DOHH2 (cell line): ENCODE measurements around the gene NFIA.

Source experiments
- H3F3A ChIP-seq: fragments of 200-600 bp; sonication (generic), shearing (Covaris generic); 2 replicates; pipeline ENCODE4 v1.6.0; 2016; ENCODE audit warnings: antibody characterized with exemption, mild to moderate bottlenecking; ENCODE audit not compliant: control insufficient read depth, insufficient read depth
- H3K27ac ChIP-seq: fragments of 200-600 bp; sonication (generic); 2 replicates; pipeline ENCODE4 v1.5.1; 2014; ENCODE audit warnings: low read depth, mild to moderate bottlenecking, low read length, moderate library complexity
- H3K27me3 ChIP-seq: fragments of 200-600 bp; sonication (generic); 2 replicates; pipeline ENCODE4 v1.6.1; 2014; ENCODE audit warnings: mild to moderate bottlenecking, low read length, mixed read lengths; ENCODE audit not compliant: control insufficient read depth
- H3K36me3 ChIP-seq: fragments of 200-600 bp; sonication (generic); 2 replicates; pipeline ENCODE4 v1.6.1; 2014; ENCODE audit warnings: mild to moderate bottlenecking, low read length, moderate library complexity, mixed read lengths; ENCODE audit not compliant: control insufficient read depth
- H3K4me1 ChIP-seq: fragments of 200-600 bp; sonication (generic); 2 replicates; pipeline ENCODE4 v1.6.1; 2014; ENCODE audit warnings: mild to moderate bottlenecking, low read length, mixed read lengths; ENCODE audit not compliant: control insufficient read depth
- H3K4me2 ChIP-seq: fragments of 200-600 bp; sonication (generic); 2 replicates; pipeline ENCODE4 v1.6.0; 2014; ENCODE audit warnings: mild to moderate bottlenecking, low read length, moderate library complexity
- H3K4me3 ChIP-seq: fragments of 200-600 bp; sonication (generic); 2 replicates; pipeline ENCODE4 v1.5.1; 2014; ENCODE audit warnings: mild to moderate bottlenecking, low read length, mixed read lengths
- H3K79me2 ChIP-seq: fragments of 200-600 bp; sonication (generic); 2 replicates; pipeline ENCODE4 v1.6.1; 2014; ENCODE audit warnings: mild to moderate bottlenecking, low read length, mixed read lengths; ENCODE audit not compliant: control insufficient read depth
- H3K9me2 ChIP-seq: fragments of 200-600 bp; sonication (generic); replicated peaks from 2 replicates; pipeline ENCODE4 v1.6.1; 2014; ENCODE audit warnings: mild to moderate bottlenecking, low read length, mixed read lengths; ENCODE audit not compliant: control insufficient read depth
- H3K9me3 ChIP-seq: fragments of 200-600 bp; sonication (generic); 2 replicates; pipeline ENCODE4 v1.6.1; 2014; ENCODE audit warnings: antibody characterized with exemption, low read length, mixed read lengths; ENCODE audit not compliant: control insufficient read depth, insufficient read depth
- H4K20me1 ChIP-seq: fragments of 200-600 bp; sonication (generic); 2 replicates; pipeline ENCODE4 v1.6.0; 2014; ENCODE audit warnings: low read depth, mild to moderate bottlenecking, antibody characterized with exemption, low read length, moderate library complexity; ENCODE audit not compliant: control insufficient read depth, insufficient read depth
- CTCF ChIP-seq: fragments of 200-600 bp; sonication (generic); IDR thresholded peaks from one replicate; pipeline ENCODE4 v1.5.1; 2014; ENCODE audit warnings: antibody characterized with exemption, mild to moderate bottlenecking, low read depth, low read length; ENCODE audit not compliant: poor library complexity, severe bottlenecking
- EZH2phosphoT487 ChIP-seq: fragments of 200-600 bp; sonication (generic); IDR thresholded peaks from 2 replicates; pipeline ENCODE4 v1.6.1; 2017; ENCODE audit warnings: borderline replicate concordance, mild to moderate bottlenecking, antibody characterized with exemption, low read length, moderate library complexity, mixed read lengths

The NFIA gene

GRCh38 chr1:61244114-61244513, 161.8 kb downstream of the NFIA start:
- peaks cover 4% of the 10 kb centered on the region; the same call in 1 of the 2 replicates for H3K27me3 ChIP-seq
- no peak for TF ChIP-seq CTCF
- TF ChIP-seq EZH2phosphoT487: no peak
- peaks cover 4% of the 10 kb centered on the region; the same call in 1 of the 2 replicates for H3F3A ChIP-seq
- peaks cover 27% of the 10 kb centered on the region; the same call in 1 of the 2 replicates for H4K20me1 ChIP-seq
- peaks cover 4% of the 10 kb centered on the region; the same call in 1 of the 2 replicates for H3K79me2 ChIP-seq
- H3K27ac ChIP-seq: no peak overlapping the region
- H3K9me3 ChIP-seq: no peaks in the 10 kb centered on the region
- H3K4me3 ChIP-seq: no peak overlapping the region
- H3K36me3 ChIP-seq: no peaks in the 10 kb centered on the region
- H3K4me1 ChIP-seq: peaks cover 20% of the 10 kb centered on the region
- H3K4me2 ChIP-seq: no peak overlapping the region
- no peaks in the 10 kb centered on the region for H3K9me2 ChIP-seq

DNA sequence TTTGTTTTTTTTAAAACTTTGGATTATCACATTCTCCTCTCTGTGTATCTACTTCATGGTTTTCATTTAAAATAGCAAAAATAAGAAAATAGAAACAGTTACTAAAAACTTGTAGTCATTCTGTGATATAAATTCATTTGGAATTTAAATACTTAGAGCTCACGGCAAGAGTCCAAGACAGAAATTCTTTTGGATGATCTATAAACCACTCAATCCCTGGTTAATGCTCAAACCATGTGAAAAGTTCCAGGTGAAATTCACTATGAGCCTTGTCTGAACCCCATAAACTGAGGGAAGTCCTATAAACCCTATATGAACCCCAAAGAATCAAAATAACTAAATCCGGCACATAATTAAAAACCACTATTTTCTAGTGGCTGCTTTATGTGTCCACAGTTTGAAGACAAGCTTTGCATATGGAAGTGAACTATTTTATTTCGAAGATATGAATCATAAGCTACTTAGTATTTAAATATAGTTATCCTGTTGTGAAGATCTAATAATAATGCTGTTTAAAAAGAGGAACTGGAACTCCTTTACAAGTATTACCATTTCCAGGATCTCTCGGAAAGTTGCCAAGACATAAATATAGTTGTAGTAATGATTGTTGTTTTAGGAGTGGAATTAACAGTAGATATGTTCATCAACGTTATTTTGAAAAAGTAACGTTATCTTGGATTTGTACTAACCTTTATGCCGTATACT, 163.5 kb downstream of the NFIA start:
- no peaks in the 10 kb centered on the region for H3K36me3 ChIP-seq
- H3K9me3 ChIP-seq: no peaks in the 10 kb centered on the region
- peaks cover 4% of the 10 kb centered on the region; the same call in 1 of the 2 replicates for H3K27me3 ChIP-seq
- H3K79me2 ChIP-seq: peaks cover 4% of the 10 kb centered on the region; the same call in 1 of the 2 replicates
- H3K27ac ChIP-seq: no peak overlapping the region
- peaks cover 27% of the 10 kb centered on the region; the same call in 1 of the 2 replicates for H4K20me1 ChIP-seq
- TF ChIP-seq CTCF (no peak), EZH2phosphoT487 (no peak)
- H3K4me1 ChIP-seq: peaks cover 20% of the 10 kb centered on the region
- no peaks in the 10 kb centered on the region for H3K9me2 ChIP-seq
- peak overlapping the region; percentile 52 for H3K4me2 ChIP-seq
- peaks cover 4% of the 10 kb centered on the region; the same call in 1 of the 2 replicates for H3F3A ChIP-seq
- H3K4me3 ChIP-seq: no peak overlapping the region

- TF ChIP-seq CTCF (no peak), EZH2phosphoT487 (no peak)
- Histone ChIP-seq H4K20me1 (peaks cover 27% of the 10 kb centered on the region; the same call in 1 of the 2 replicates), H3K36me3 (no peaks in the 10 kb centered on the region), H3K79me2 (peaks cover 4% of the 10 kb centered on the region; the same call in 1 of the 2 replicates), H3K27ac (no peak overlapping the region), H3F3A (peaks cover 4% of the 10 kb centered on the region; the same call in 1 of the 2 replicates), H3K4me1 (peaks cover 20% of the 10 kb centered on the region), H3K9me3 (no peaks in the 10 kb centered on the region), H3K4me2 (no peak overlapping the region), H3K27me3 (peaks cover 4% of the 10 kb centered on the region; the same call in 1 of the 2 replicates), H3K4me3 (no peak overlapping the region), H3K9me2 (no peaks in the 10 kb centered on the region)
Measured at GRCh38 chr1:61247051-61247825, 164.9 kb downstream of the NFIA start.
